Neutrophil (primary cell): ENCODE results near the gene LDB2.
"Not testable (repeated sequence)": the region's sequence is repeated elsewhere in the genome, so short reads cannot be mapped to it uniquely, and the experiment has no call there.

Experiments used
- H3K27ac ChIP-seq: fragments of 200-600 bp; sonication (generic); 2 replicates; pipeline ENCODE4 v1.5.1; 2016; ENCODE audit warnings: mild to moderate bottlenecking, moderate library complexity
- H3K27me3 ChIP-seq: fragments of 200-600 bp; sonication (generic); 2 replicates; pipeline ENCODE4 v1.6.0; 2016; ENCODE audit warnings: mild to moderate bottlenecking
- H3K36me3 ChIP-seq: fragments of 200-600 bp; sonication (generic); 2 replicates; pipeline ENCODE4 v1.5.1; 2017
- H3K4me1 ChIP-seq, 2 experiments: fragments of 200-600 bp in 1 of 2; sonication (generic) in 1 of 2; 1 replicate in 1 of 2; 2 replicates in 1 of 2; pipeline versions ENCODE4 v1.5.1 to v1.6.1; 2013 to 2016; ENCODE audit warnings: low read depth in 1 of 2, low read length in 1 of 2, mild to moderate bottlenecking in 1 of 2, moderate library complexity in 1 of 2; ENCODE audit not compliant: control insufficient read depth in 1 of 2, insufficient read depth in 1 of 2
- H3K4me3 ChIP-seq, 2 experiments: fragments of 200-600 bp in 1 of 2; sonication (generic) in 1 of 2; 1 replicate in 1 of 2; 2 replicates in 1 of 2; pipeline ENCODE4 v1.5.1; 2013 to 2016; ENCODE audit warnings: low read depth in 1 of 2, low read length in 1 of 2, mild to moderate bottlenecking in 1 of 2, moderate library complexity in 1 of 2
- H3K9me3 ChIP-seq: fragments of 200-600 bp; sonication (generic); 2 replicates; pipeline ENCODE4 v1.5.1; 2016
- CTCF ChIP-seq: fragments of 200-600 bp; sonication (generic); IDR thresholded peaks from 2 replicates; pipeline ENCODE4 v1.5.1; 2016; ENCODE audit warnings: antibody characterized with exemption

Gene LDB2

GRCh38 chr4:16641971-16642370 lies 256.5 kb downstream of the LDB2 start:
- Histone ChIP-seq H3K36me3 (no peaks in the 10 kb centered on the region), H3K27me3 (peaks cover 6% of the 10 kb centered on the region), H3K4me3 (no peak overlapping the region), H3K9me3 (no peaks in the 10 kb centered on the region), H3K27ac (no peak overlapping the region), H3K4me1 (peaks cover 0 to 5% of the 10 kb centered on the region in 2 experiments)
- TF ChIP-seq CTCF, result no peak

- Histone ChIP-seq H3K4me3 (no peak overlapping the region), H3K27me3 (peaks cover 6% of the 10 kb centered on the region), H3K4me1 (peaks cover 0 to 5% of the 10 kb centered on the region in 2 experiments), H3K27ac (no peak overlapping the region), H3K9me3 (no peaks in the 10 kb centered on the region), H3K36me3 (no peaks in the 10 kb centered on the region)
- no peak for TF ChIP-seq CTCF
These were observed 261.4 kb downstream of the LDB2 start for GRCh38 chr4:16636912-16637630.

GRCh38 chr4:16636304-16636703 lies 262.1 kb downstream of the LDB2 start:
- peaks cover 6% of the 10 kb centered on the region for H3K27me3 ChIP-seq
- H3K36me3 ChIP-seq, result no peaks in the 10 kb centered on the region
- H3K9me3 ChIP-seq, result no peaks in the 10 kb centered on the region
- peaks cover 0 to 2% of the 10 kb centered on the region in 2 experiments for H3K4me1 ChIP-seq
- H3K27ac ChIP-seq, result no peak overlapping the region
- no peak for TF ChIP-seq CTCF
- H3K4me3 ChIP-seq, result no peak overlapping the region

- not testable (repeated sequence) for H3K36me3 ChIP-seq, H3K9me3 ChIP-seq, H3K4me1 ChIP-seq, H3K27me3 ChIP-seq, H3K4me3 ChIP-seq, H3K27ac ChIP-seq
These were observed 269.2 kb downstream of the LDB2 start for GRCh38 chr4:16629274-16629673.

- not testable (repeated sequence) for H3K9me3 ChIP-seq, H3K27me3 ChIP-seq, H3K36me3 ChIP-seq, H3K4me1 ChIP-seq, H3K4me3 ChIP-seq, H3K27ac ChIP-seq
These were observed 269.6 kb downstream of the LDB2 start for GRCh38 chr4:16628835-16629234.

- H3K9me3 ChIP-seq, result no peaks in the 10 kb centered on the region
- TF ChIP-seq CTCF, result no peak
- H3K27me3 ChIP-seq, result no peaks in the 10 kb centered on the region
- no peak overlapping the region for H3K27ac ChIP-seq
- H3K4me1 ChIP-seq, result no peaks in the 10 kb centered on the region
- H3K36me3 ChIP-seq, result no peaks in the 10 kb centered on the region
- H3K4me3 ChIP-seq, result no peak overlapping the region
These were observed 270.4 kb downstream of the LDB2 start for GRCh38 chr4:16627999-16628398.
